AG08395 (cell line): ENCODE results near the gene AP5S1.
"Not testable (repeated sequence)": the region's sequence is repeated elsewhere in the genome, so short reads cannot be mapped to it uniquely, and the experiment has no call there.

Source experiments
- DNase-seq: peaks from one replicate; pipeline ENCODE4 v3.0.0; 2012; ENCODE audit warnings: mixed read lengths, low spot score

The AP5S1 gene

DNA sequence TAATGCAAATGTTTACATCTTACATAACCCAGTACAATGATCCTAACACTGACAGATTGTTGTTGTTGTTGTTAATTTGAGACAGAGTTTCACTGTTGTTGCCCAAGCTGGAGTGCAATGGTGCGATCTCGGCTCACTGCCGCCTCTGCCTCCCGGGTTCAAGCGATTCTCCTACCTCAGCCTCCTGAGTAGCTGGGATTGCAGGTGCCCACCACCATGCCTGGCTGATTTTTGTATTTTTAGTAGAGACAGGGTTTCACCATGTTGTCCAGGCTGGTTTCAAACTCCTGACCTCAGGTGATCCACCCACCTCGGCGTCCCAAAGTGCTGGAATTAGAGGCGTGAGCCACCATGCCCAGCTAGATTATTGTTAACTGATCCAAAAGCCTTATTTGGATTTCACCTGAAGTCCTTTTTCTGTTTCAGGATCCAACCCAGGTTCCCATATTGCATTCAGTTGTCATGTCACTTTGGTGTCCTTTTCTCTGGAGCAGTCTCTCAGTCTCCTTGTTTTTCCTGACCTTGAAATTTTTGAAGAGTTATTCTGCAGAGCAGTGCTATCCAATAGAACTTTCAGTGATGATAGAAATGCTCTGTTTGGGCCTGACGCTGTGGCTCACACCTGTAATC lies 23.8 kb downstream of the AP5S1 start:
- DNase-seq = not testable (repeated sequence)

DNA sequence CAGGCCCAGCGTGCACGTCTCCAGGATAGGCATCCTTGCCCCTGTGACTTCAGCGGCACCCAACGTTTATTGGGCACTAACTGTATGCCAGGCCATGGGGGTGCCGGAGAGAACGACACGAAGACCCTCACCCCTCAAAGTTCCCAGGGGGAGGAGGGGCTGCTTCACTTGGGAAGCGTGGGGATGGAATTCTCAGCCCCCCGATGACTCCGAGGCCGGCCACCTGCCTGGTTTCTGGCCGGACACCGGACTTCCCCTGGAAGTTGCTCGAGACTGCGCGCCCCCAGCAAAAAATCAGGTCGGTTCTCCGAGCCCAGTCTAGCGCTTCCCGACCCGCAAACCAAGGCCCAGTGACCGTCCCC lies 26.0 kb downstream of the AP5S1 start:
- DNase-seq = no peak

DNA sequence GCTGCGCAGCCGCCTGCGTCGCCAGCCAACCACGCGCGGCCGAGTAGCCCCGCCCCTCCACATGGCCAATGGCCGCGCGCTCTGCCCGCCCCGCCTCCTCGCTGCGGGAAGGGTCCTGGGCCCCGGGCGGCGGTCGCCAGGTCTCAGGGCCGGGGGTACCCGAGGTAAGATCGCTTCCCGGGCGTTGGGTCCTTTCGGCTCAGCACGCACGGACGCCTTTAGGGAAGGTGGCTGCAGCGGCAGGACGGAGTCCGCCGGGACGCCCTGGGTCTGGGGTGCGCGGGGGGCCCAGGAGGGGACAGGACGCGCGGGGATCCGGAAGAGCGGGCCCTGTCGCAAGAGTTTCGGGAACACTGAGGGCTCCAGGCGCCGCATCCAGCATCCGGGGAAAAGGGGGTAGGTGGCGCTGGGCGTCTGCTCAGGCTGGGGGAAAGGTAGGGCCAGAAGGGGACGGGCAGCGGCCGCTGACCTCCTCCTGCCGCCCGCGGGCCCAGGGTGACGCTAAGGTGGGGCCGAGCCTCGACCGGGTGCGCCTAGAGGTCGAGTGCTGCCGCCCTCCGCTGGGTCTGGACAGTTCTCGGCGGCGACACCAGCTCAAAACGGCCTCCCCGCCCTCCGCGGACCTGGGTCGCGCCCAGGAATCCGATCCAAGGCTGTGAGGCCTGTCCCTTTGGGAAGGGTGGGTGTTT lies 26.5 kb downstream of the AP5S1 start, which contains the start of gene MAVS:
Gene MAVS, plus strand, starts transcription at position 95 of the 689 bp plus-strand sequence. CDS start 7,791 bp downstream, outside the sequence.
- peak; percentile 94 for DNase-seq

DNA sequence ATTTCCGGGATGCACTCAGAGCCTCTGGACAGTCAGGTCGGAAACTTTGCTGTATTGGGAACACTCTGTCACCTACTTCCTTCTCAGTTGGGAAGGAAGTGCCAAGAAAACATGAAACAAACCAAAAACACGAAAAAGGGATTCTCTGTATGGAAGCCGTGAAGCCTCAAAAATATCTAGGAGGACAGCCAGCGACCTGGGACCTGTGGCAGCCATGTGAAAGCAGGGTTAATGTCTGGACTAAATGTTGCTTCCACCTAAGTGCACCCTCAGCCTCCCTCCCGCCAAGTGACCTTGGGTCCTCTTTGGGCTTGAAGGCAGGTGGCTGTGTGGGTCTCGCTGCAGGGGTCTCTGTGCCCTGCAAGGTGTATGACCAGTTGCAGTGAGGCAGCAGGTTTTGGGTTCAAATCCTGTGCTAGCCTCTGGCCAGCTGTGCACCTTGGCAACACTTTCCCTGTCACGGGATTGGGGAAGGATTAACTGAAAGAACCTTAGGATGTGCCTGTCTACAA lies 27.1 kb downstream of the AP5S1 start:
- no peak for DNase-seq

DNA sequence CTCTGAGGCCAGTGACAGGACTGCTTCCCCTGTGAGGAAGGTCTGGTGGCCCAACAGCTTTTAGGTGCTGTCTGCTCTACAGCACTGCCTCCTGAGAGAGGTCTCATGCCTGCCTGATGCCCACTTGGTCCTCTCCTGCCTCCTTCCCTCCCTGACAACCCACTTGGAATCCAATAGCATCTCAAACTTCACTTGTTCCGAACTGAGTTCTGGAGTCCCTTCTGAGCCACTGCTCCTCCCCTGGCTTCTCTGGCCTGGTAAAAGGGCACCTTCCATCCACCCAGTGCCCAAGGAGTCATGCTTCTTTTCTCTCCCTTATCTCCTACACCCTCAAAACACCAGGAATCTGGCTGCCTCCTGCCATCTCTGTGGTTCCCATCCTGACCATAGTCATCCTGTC lies 28.2 kb downstream of the AP5S1 start:
- DNase-seq = no peak

DNA sequence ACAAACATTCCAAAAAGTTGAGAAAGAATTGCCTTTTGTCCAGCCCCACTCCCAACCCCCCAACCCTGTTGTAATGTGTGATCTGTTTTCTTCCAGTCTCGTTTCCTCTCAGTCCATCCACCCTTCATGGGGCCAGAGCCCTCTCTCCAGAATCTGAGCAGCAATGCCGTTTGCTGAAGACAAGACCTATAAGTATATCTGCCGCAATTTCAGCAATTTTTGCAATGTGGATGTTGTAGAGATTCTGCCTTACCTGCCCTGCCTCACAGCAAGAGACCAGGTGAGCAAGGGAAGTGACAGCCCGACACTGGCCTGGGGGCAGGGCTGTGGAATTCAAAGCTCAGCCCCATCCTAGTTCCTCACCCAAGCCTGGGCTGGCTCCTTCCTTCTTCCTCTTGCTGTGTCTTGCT lies 34.1 kb downstream of the AP5S1 start:
- DNase-seq = no peak

DNA sequence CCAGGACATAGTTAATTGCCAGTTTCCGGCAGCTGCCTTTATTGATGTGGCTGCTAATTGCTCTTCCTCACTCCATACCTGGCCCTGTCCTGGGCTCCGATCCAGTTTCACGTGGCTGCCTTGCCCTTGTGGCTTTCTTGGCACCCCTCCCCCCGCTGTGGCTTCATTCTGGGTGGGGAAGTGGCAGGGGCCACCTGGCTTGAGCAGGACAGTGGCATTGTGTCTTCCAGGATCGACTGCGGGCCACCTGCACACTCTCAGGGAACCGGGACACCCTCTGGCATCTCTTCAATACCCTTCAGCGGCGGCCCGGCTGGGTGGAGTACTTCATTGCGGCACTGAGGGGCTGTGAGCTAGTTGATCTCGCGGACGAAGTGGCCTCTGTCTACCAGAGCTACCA lies 37.1 kb downstream of the AP5S1 start:
- DNase-seq = no peak

DNA sequence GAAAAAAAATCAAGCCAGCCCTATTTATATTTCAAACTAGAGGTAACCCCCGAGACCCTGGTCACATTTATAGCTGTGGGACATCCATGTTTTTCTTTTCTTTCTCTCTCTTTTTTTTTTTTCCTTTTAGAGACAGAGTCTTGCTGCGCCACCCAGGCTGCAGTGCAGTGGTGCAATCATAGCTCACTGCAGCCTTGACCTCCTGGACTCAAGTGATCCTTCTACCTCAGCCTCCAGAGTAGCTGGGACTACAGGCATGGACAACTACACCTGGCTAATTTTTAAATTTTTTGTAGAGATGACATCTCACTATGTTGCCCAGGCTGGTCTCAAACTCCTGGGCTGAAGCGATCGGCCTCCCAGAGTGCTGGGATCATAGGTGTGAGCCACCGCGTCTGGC lies 38.3 kb downstream of the AP5S1 start:
- no peak for DNase-seq

DNA sequence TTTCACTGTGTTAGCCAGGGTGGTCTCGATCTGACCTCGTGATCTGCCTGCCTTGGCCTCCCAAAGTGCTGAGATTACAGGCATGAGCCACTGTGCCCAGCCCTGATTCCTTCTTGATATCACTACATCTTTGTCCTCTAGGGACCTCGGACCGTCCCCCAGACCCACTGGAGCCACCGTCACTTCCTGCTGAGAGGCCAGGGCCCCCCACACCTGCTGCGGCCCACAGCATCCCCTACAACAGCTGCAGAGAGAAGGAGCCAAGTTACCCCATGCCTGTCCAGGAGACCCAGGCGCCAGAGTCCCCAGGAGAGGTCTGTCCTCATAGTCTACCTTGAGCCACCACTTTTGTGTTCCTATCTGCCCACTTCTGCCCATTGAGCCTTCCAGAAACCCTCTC lies 40.8 kb downstream of the AP5S1 start:
- no peak for DNase-seq

DNA sequence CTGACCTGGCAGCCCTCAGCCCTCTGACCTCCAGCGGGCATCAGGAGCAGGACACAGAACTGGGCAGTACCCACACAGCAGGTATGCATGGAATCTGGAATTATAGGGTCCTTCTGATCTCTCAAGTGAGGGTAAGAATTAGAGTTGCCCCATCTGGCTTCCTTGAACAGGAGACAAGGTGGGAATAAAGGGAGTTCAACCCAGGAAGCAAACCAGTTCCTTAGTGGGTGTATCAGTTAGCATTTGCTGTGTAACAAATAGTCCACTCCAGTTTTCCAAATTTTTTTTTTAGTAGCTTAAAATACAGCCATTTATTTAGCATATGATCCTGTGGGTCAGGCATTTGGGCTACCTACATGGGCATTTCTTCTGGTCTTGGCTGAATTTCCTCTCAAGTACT lies 42.0 kb downstream of the AP5S1 start:
- no peak for DNase-seq

DNA sequence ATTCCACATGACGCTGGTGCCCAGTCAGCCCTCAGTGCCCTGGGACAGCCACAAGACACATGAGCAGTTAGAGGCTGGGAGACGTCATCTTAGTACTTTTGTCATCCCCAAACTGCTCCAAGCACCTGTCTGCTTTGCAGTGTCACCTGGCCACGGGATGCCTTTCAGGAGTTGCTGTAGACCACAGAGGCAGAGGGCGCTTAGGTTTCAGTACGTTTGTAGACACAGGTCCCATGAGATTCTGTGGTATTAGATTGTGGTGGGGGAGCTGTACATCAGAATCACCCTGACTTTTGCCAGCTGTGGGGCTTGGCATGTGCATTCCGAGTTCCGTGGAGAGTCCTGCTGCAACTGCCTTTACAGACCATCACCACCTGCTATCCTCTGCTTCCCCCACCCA lies 43.0 kb downstream of the AP5S1 start:
- DNase-seq = no peak

DNA sequence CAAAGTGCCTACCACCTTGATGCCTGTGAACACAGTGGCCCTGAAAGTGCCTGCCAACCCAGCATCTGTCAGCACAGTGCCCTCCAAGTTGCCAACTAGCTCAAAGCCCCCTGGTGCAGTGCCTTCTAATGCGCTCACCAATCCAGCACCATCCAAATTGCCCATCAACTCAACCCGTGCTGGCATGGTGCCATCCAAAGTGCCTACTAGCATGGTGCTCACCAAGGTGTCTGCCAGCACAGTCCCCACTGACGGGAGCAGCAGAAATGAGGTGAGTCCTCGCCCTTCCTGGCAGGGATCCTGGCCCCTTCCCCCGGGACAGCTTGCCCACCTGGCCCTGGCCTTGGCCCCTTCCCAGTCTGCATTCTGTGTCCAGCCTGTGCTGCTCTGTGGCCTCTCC lies 44.2 kb downstream of the AP5S1 start:
- DNase-seq = no peak

DNA sequence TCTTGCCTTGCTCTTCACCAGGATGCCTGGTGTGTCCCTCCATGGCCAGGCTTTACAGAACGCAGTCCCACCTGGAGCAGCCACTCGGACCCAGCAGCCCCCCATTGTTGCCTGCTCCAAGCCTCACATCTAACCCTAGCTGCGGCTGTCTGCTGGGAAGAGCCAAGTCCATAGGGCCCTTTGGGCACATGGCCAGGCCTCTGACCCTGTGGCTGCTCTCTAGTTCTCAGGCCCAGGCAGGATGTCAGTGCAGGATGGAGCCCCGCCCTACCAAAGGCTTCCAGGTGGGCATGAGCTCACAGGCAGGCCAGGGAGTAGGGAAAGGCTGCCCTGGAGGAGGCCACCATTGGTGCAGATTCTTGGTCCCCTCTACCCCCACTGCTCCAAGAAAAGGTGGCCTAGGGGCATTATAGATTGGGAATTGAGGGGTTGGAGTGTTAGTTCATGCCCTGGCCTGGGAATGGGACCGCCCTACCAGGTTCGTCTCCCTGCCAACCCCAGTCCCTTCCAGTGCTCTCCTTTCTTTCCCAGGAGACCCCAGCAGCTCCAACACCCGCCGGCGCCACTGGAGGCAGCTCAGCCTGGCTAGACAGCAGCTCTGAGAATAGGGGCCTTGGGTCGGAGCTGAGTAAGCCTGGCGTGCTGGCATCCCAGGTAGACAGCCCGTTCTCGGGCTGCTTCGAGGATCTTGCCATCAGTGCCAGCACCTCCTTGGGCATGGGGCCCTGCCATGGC lies 45.0 kb downstream of the AP5S1 start:
- no peak for DNase-seq

DNA sequence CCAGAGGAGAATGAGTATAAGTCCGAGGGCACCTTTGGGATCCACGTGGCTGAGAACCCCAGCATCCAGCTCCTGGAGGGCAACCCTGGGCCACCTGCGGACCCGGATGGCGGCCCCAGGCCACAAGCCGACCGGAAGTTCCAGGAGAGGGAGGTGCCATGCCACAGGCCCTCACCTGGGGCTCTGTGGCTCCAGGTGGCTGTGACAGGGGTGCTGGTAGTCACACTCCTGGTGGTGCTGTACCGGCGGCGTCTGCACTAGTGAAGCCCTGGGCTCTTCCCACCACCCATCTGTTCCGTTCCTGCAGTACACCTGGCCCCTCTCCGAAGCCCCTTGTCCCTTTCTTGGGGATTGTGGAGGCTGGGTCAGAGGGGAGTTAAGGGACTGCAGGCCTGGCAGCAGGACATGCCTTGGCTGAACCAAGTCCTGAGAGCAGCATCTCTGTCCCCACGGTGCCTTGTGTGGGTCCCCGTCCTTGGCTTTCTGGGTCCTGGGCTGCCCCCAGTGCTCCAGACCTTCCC lies 45.6 kb downstream of the AP5S1 start:
- DNase-seq = no peak

DNA sequence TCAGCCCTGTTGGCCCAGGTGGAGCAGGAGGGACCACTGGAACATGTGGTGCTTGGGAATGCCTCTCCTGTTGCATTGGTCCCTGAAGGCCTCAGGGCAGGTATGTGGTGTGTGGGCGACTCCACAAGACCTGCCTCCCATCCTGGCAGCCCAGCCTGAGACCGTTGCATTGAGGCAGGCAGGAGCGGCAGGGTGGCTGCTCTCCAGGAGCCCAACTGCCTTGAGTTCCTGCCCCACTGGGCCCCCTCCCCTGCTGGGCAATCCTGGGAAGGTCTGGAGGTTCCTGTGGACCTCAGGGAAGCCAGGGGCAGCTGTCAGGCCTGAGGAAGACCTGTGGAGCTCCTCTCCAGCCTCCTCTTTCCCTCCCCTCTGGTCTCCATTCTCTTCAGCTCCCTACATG lies 46.1 kb downstream of the AP5S1 start:
- DNase-seq = no peak

DNA sequence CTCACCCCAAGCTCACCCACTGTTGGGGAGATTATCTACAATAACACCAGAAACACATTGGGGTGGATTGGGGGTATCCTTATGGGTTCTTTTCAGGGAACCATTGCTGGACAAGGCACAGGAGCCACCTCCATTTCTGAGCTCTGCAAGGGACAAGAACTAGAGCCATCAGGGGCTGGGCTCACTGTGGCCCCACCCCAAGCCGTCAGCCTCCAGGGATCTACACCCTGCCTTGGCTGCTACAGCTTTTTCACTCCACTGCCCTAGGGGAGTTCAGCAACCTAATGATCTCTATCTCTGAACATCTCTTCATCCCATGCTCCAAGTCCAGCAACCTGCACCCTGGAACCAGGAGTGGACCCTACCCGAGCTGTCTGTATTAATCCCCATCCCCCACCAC lies 47.5 kb downstream of the AP5S1 start:
- no peak for DNase-seq

DNA sequence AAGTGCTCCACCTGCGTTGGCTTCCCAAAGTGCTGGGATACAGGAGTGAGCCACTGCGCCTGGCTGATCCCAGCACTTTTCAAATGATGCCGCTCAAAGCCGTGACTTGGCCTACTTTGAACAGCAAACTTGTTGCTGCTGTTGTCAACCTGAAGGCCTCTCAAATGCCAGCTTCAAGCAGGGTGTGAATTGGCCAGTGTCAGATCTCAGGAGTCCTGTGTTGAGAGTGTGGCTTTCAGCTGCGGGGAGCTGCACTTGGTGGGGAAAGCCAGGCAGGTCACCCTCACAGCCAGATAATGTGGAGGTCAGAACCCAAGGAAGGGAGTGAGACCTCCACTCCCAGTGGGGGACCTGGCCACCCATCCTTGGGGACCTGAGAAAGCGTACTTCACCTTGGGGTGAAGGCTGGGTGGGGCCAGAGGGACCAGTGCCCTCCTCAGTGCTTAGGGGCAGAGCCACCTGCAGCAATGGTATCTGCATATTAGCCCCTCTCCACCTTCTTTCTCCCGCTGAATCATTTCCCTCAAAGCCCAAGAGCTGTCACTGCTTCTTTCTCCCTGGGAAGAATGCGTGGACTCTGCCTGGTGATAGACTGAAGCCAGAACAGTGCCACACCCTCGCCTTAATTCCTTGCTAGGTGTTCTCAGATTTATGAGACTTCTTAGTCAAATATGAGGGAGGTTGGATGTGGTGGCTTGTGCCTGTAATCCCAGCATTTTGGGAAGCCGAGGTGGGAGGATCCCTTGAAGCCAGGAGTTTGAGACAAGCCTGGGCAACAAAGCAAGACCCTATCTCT lies 49.7 kb downstream of the AP5S1 start:
- DNase-seq = no peak

DNA sequence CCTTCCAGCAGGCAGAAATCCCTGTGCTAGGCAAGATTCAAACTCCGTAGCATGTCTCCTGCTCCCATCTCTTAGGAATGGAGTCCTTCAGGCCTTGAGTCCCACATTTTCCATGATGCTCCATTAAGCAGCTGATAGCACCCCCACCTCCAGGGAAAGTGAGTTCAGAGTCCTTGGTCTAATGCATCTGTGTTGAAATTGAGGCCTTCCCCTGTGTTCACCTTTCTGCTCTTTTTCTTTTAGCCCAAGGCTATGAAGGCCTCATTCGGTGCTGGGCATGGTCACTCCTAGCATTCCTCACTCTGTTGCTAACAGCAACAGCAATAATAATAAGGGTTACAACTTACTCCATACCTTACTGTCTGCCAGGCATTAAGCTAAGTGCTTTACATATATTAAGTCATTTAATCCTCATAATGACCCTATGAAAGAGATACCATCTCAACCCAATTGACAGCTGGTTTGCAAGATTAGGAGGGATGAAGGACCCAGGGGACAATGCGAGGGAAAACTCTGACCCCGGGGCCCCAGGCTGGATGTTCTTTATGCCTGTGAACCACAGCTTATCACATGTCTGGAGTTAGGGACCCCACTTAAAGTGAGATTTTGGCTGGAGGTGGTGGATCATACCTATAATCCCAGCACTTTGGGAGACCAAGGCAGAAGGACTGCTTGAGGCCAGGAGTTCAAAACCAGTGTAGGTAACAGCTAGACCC lies 51.4 kb downstream of the AP5S1 start:
- no peak for DNase-seq

DNA sequence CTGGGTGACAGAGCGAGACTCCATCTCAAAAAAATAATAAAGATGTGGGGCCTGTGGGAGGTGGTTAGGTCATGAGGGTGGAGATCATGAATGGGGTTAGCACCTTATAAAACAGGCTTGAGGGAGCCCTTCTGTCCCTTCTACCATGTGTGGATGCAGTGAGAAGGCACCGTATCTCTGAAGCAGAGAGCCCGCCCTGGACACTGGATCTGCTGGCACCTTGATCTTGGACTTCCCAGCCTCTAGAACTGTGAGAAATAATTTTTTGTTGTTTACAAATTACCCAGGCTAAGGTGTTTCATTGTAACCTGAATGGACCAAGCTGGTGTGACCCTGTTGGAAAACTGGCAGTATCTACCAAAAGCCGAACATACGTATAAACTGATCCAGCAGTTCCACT lies 53.2 kb downstream of the AP5S1 start:
- DNase-seq = no peak

DNA sequence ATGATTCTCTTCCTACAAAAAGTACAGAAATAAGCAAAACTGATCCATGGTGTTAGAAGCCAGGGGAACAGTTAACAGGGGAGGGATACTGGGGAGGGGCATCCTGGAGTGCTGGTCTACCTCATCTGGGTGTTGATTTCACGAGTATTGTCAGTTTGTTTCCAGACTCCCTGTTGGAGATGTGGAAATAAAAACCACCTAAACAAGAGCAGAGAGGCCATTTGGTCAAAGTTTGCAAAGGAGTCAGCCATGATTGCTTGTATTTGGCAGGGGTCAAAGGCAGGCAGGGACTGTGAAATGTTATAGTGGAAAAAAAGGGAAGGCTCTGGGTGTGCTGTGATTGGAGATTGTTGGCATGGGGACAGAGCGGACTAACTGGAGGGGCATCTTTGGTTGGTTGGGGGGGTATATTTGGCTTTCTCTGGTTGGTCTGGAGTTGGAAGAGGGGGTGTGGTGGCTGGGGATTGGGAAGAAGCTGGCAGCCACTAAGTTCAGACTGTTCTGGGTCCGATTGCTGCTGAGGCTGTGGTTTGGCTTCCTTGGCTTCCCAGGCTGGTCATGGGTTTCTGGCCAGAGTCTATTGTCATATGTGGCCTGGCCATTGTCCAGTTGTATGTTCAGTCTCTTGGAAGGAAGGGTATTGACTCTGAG lies 54.0 kb downstream of the AP5S1 start:
- no peak for DNase-seq
